DOHH2 (cell line): ENCODE results near the gene CES3.
A peak's percentile ranks its signal among the peaks of the same experiment; 100 is the strongest.

Experiments
- H3F3A ChIP-seq: fragments of 200-600 bp; sonication (generic), shearing (Covaris generic); 2 replicates; pipeline ENCODE4 v1.6.0; 2016; ENCODE audit warnings: antibody characterized with exemption, mild to moderate bottlenecking; ENCODE audit not compliant: control insufficient read depth, insufficient read depth
- H3K27ac ChIP-seq: fragments of 200-600 bp; sonication (generic); 2 replicates; pipeline ENCODE4 v1.5.1; 2014; ENCODE audit warnings: low read depth, mild to moderate bottlenecking, low read length, moderate library complexity
- H3K27me3 ChIP-seq: fragments of 200-600 bp; sonication (generic); 2 replicates; pipeline ENCODE4 v1.6.1; 2014; ENCODE audit warnings: mild to moderate bottlenecking, low read length, mixed read lengths; ENCODE audit not compliant: control insufficient read depth
- H3K36me3 ChIP-seq: fragments of 200-600 bp; sonication (generic); 2 replicates; pipeline ENCODE4 v1.6.1; 2014; ENCODE audit warnings: mild to moderate bottlenecking, low read length, moderate library complexity, mixed read lengths; ENCODE audit not compliant: control insufficient read depth
- H3K4me1 ChIP-seq: fragments of 200-600 bp; sonication (generic); 2 replicates; pipeline ENCODE4 v1.6.1; 2014; ENCODE audit warnings: mild to moderate bottlenecking, low read length, mixed read lengths; ENCODE audit not compliant: control insufficient read depth
- H3K4me2 ChIP-seq: fragments of 200-600 bp; sonication (generic); 2 replicates; pipeline ENCODE4 v1.6.0; 2014; ENCODE audit warnings: mild to moderate bottlenecking, low read length, moderate library complexity
- H3K4me3 ChIP-seq: fragments of 200-600 bp; sonication (generic); 2 replicates; pipeline ENCODE4 v1.5.1; 2014; ENCODE audit warnings: mild to moderate bottlenecking, low read length, mixed read lengths
- H3K79me2 ChIP-seq: fragments of 200-600 bp; sonication (generic); 2 replicates; pipeline ENCODE4 v1.6.1; 2014; ENCODE audit warnings: mild to moderate bottlenecking, low read length, mixed read lengths; ENCODE audit not compliant: control insufficient read depth
- H3K9me2 ChIP-seq: fragments of 200-600 bp; sonication (generic); replicated peaks from 2 replicates; pipeline ENCODE4 v1.6.1; 2014; ENCODE audit warnings: mild to moderate bottlenecking, low read length, mixed read lengths; ENCODE audit not compliant: control insufficient read depth
- H3K9me3 ChIP-seq: fragments of 200-600 bp; sonication (generic); 2 replicates; pipeline ENCODE4 v1.6.1; 2014; ENCODE audit warnings: antibody characterized with exemption, low read length, mixed read lengths; ENCODE audit not compliant: control insufficient read depth, insufficient read depth
- H4K20me1 ChIP-seq: fragments of 200-600 bp; sonication (generic); 2 replicates; pipeline ENCODE4 v1.6.0; 2014; ENCODE audit warnings: low read depth, mild to moderate bottlenecking, antibody characterized with exemption, low read length, moderate library complexity; ENCODE audit not compliant: control insufficient read depth, insufficient read depth
- EZH2phosphoT487 ChIP-seq: fragments of 200-600 bp; sonication (generic); IDR thresholded peaks from 2 replicates; pipeline ENCODE4 v1.6.1; 2017; ENCODE audit warnings: borderline replicate concordance, mild to moderate bottlenecking, antibody characterized with exemption, low read length, moderate library complexity, mixed read lengths
- TF ChIP-seq, protein P1 (sequence below): fragments of 200-600 bp; sonication (generic); IDR thresholded peaks from one replicate; pipeline ENCODE4 v1.5.1; 2014; ENCODE audit warnings: antibody characterized with exemption, mild to moderate bottlenecking, low read depth, low read length; ENCODE audit not compliant: poor library complexity, severe bottlenecking

CES3 gene, protein sequence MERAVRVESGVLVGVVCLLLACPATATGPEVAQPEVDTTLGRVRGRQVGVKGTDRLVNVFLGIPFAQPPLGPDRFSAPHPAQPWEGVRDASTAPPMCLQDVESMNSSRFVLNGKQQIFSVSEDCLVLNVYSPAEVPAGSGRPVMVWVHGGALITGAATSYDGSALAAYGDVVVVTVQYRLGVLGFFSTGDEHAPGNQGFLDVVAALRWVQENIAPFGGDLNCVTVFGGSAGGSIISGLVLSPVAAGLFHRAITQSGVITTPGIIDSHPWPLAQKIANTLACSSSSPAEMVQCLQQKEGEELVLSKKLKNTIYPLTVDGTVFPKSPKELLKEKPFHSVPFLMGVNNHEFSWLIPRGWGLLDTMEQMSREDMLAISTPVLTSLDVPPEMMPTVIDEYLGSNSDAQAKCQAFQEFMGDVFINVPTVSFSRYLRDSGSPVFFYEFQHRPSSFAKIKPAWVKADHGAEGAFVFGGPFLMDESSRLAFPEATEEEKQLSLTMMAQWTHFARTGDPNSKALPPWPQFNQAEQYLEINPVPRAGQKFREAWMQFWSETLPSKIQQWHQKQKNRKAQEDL

DNA sequence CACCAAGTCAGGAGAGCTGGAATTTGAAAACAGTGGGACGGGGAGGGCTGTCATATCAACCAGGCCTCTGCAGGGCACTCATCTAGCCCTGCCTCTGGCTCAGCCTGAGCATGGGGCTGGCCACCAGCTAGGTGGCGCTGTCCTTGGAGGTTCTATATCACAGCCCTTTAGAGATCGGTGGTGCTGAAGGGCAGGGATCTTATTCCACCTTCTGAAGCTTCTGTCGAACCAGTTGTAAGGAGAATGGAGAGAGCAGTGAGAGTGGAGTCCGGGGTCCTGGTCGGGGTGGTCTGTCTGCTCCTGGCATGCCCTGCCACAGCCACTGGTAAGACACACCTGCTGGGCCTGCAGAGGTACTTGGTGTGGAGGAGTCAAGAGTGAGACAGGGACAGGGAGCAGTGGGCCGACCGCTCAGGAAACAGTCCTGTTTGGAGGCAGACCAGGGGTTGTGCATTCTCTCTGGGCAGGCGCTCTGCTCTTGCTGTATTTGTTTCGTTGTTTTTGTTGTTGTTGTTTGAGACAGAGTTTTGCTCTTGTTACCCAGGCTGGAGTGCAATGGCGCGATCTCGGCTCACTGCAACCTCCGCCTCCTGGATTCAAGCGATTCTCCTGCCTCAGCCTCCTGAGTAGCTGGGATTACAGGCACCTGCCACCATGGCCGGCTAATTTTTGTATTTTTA, at the start of gene CES3:
CES3 (plus strand) TSS at position 202 of the 680 bp plus-strand sequence; CDS start at position 244, 42 bp downstream.
- H3K4me1 ChIP-seq = peaks cover 13% of the 10 kb centered on the region
- no peaks in the 10 kb centered on the region for H3K9me3 ChIP-seq
- peak within 1 kb of the TSS; percentile 72 for H3K4me3 ChIP-seq
- no peaks in the 10 kb centered on the region for H4K20me1 ChIP-seq
- H3K4me2 ChIP-seq = peak within 1 kb of the TSS; percentile 72
- no peaks in the 10 kb centered on the region for H3K79me2 ChIP-seq
- no peaks in the 10 kb centered on the region for H3K9me2 ChIP-seq
- TF ChIP-seq, protein P1, sequence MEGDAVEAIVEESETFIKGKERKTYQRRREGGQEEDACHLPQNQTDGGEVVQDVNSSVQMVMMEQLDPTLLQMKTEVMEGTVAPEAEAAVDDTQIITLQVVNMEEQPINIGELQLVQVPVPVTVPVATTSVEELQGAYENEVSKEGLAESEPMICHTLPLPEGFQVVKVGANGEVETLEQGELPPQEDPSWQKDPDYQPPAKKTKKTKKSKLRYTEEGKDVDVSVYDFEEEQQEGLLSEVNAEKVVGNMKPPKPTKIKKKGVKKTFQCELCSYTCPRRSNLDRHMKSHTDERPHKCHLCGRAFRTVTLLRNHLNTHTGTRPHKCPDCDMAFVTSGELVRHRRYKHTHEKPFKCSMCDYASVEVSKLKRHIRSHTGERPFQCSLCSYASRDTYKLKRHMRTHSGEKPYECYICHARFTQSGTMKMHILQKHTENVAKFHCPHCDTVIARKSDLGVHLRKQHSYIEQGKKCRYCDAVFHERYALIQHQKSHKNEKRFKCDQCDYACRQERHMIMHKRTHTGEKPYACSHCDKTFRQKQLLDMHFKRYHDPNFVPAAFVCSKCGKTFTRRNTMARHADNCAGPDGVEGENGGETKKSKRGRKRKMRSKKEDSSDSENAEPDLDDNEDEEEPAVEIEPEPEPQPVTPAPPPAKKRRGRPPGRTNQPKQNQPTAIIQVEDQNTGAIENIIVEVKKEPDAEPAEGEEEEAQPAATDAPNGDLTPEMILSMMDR = peak; percentile 98
- no peak for TF ChIP-seq EZH2phosphoT487
- peaks cover 4% of the 10 kb centered on the region; the same call in 1 of the 2 replicates for H3K27me3 ChIP-seq
- no peak within 1 kb of the TSS for H3K27ac ChIP-seq
- no peaks in the 10 kb centered on the region for H3F3A ChIP-seq
- H3K36me3 ChIP-seq = no peaks in the 10 kb centered on the region

DNA sequence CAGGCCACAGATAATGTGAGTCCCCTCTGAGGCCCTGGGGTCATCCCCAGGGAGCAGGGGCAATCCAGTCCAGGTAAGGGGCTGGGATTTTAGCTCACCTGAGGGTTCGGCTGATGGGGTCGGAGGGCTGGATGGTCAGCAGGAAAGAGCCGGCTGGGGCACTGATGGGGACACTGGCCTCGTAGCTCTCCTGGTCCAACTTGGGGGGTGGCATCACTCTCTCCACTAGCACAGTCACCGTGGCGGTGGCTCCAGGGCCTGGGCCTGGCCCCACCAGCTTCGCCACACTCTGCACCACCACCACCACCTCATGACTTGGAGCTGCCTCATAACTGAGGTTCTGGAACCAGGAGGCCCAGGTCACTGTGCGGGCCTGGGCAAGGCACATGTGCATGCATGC, 49.3 kb upstream of the CES3 start:
- Histone ChIP-seq H4K20me1 (no peaks in the 10 kb centered on the region), H3K79me2 (no peaks in the 10 kb centered on the region), H3K9me2 (no peaks in the 10 kb centered on the region), H3K9me3 (no peaks in the 10 kb centered on the region), H3K4me2 (no peak overlapping the region), H3K27ac (no peak overlapping the region), H3F3A (no peaks in the 10 kb centered on the region), H3K36me3 (no peaks in the 10 kb centered on the region), H3K27me3 (peaks cover 6% of the 10 kb centered on the region), H3K4me1 (no peaks in the 10 kb centered on the region), H3K4me3 (no peak overlapping the region)
- no peak for TF ChIP-seq EZH2phosphoT487
- TF ChIP-seq, protein P1 = no peak

DNA sequence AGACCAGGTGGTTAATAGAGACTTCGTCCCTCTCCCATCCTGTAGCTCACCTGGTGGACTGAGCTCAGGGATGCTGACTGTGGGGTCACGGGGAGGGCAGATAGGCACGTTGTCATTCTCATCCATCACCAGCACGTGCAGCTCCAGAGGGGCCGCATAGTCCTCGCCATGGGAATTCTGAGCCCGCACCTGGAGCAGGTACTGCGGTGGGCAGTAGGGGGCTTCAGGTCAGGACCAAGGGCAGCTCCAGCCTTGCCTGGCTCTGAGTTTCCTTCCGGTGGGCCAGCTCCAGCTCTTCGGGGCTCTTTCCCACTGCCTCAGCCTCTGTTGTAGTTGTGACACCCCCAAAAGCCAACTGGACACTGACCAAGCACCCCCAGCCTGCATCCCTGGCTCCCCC, 48.0 kb upstream of the CES3 start:
- Histone ChIP-seq H4K20me1 (no peaks in the 10 kb centered on the region), H3K4me2 (no peak overlapping the region), H3K79me2 (no peaks in the 10 kb centered on the region), H3K36me3 (no peaks in the 10 kb centered on the region), H3K9me3 (no peaks in the 10 kb centered on the region), H3K4me1 (no peaks in the 10 kb centered on the region), H3K27ac (no peak overlapping the region), H3F3A (no peaks in the 10 kb centered on the region), H3K27me3 (no peaks in the 10 kb centered on the region; the same call in 1 of the 2 replicates), H3K4me3 (no peak overlapping the region), H3K9me2 (no peaks in the 10 kb centered on the region)
- TF ChIP-seq, protein P1 = no peak
- no peak for TF ChIP-seq EZH2phosphoT487
